ENCODE results near the gene SLC35B4.

DNA sequence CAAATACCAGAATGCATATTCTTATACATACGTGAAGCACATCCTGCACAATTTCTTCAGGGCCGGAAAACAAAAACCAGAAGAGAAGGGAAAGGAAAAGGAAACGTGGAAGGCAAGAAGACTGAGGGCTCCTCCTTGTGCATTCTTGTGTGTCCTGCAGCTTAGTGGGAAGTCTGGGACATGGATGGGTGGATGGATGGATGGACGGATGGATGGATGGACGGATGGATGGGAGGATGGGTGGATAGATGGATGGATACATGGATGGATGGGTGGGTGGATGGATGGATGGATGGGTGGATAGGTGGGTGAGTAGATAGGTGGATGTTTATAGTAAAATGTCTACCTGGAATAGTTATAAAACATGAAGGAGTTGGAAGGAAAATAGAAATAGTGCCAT is 30.8 kb upstream of the SLC35B4 start:
- TF ChIP-seq FOXM1 (IDR thresholded peaks at IDR 0.05; ENCODE audit: borderline replicate concordance, low read depth) (no peak), RAD21 (IDR thresholded peaks at IDR 0.05; ENCODE audit: low read depth) (no peak), TEAD4 (IDR thresholded peaks at IDR 0.05) (no peak), YY1 (IDR thresholded peaks at IDR 0.05; ENCODE audit: low read depth) (no peak), CEBPB (IDR thresholded peaks at IDR 0.05) (no peak), EP300 (IDR thresholded peaks at IDR 0.05; ENCODE audit: borderline replicate concordance) (no peak), TCF12 (IDR thresholded peaks at IDR 0.05; ENCODE audit: low read depth) (no peak)
